GM11168 (cell line): ENCODE results near the gene IQSEC1.

Experiments used
- in situ Hi-C: fragments of 300-500 bp; cut with MboI; formaldehyde crosslinking; loops from one replicate; pipeline ENCODE4 v1.12.0; 2022; ENCODE audit warnings: low sequenced_read_pairs; ENCODE audit not compliant: unreplicated experiment

IQSEC1 gene

GRCh38 chr3:13053893-13054292 is 19.3 kb downstream of the IQSEC1 start:
- in situ Hi-C loops, result no loop called here

- in situ Hi-C loops, result no loop called here
Observed at GRCh38 chr3:13053420-13053819, 19.8 kb downstream of the IQSEC1 start.

GRCh38 chr3:13052191-13052820 is 20.9 kb downstream of the IQSEC1 start:
- in situ Hi-C loops, result no loop called here

GRCh38 chr3:13051581-13051980 is 21.6 kb downstream of the IQSEC1 start:
- in situ Hi-C loops, result no loop called here

GRCh38 chr3:13051066-13051465 is 22.2 kb downstream of the IQSEC1 start:
- in situ Hi-C loops, result no loop called here

- in situ Hi-C loops, result no loop called here
Observed at GRCh38 chr3:13050446-13050845, 22.8 kb downstream of the IQSEC1 start.

GRCh38 chr3:13049400-13049799 is 23.8 kb downstream of the IQSEC1 start:
- in situ Hi-C loops, result no loop called here

- in situ Hi-C loops, result no loop called here
Observed at GRCh38 chr3:13047296-13048165, 25.7 kb downstream of the IQSEC1 start.

- in situ Hi-C loops, result no loop called here
Observed at GRCh38 chr3:13046569-13047274, 26.5 kb downstream of the IQSEC1 start.

GRCh38 chr3:13045904-13046568 is 27.2 kb downstream of the IQSEC1 start:
- in situ Hi-C loops, result no loop called here

- in situ Hi-C loops, result no loop called here
Observed at GRCh38 chr3:13045241-13045903, 27.9 kb downstream of the IQSEC1 start.

GRCh38 chr3:13044496-13045240 is 28.6 kb downstream of the IQSEC1 start:
- in situ Hi-C loops, result no loop called here

- in situ Hi-C loops, result no loop called here
Observed at GRCh38 chr3:13043656-13044055, 29.6 kb downstream of the IQSEC1 start.

- in situ Hi-C loops, result no loop called here
Observed at GRCh38 chr3:13042715-13043271, 30.4 kb downstream of the IQSEC1 start.

GRCh38 chr3:13042127-13042701 is 31.0 kb downstream of the IQSEC1 start:
- in situ Hi-C loops, result no loop called here

- in situ Hi-C loops, result no loop called here
Observed at GRCh38 chr3:13041113-13041776, 32.0 kb downstream of the IQSEC1 start.

- in situ Hi-C loops, result no loop called here
Observed at GRCh38 chr3:13040361-13041074, 32.7 kb downstream of the IQSEC1 start.
